Mucosa of descending colon (tissue), 3 donors: Measurements from ENCODE around the gene NUDT3. TPM values are rescaled to one million over a fixed set of nuclear protein-coding genes. Genes with fewer than 3 reads are reported as not detected.
"Not testable (repeated sequence)": the region's sequence is repeated elsewhere in the genome, so short reads cannot be mapped to it uniquely, and the experiment has no call there.

Source experiments
- ATAC-seq: fragments of 200-7000 bp; cut with Tn5 transposase; one replicate; pipeline ENCODE4 v1.9.1; 2020; ENCODE audit warnings: mild to moderate bottlenecking, moderate library complexity
- DNase-seq, 3 donors: peaks; one replicate each; pipeline ENCODE4 v3.0.0-alpha.2; 2020
- H3K36me3 ChIP-seq: fragments of 200-600 bp; one replicate; pipeline ENCODE4 v1.8.0; 2021; ENCODE audit warnings: low read depth, mild to moderate bottlenecking
- H3K4me1 ChIP-seq: fragments of 200-600 bp; one replicate; pipeline ENCODE4 v1.8.0; 2021; ENCODE audit warnings: low read depth, mild to moderate bottlenecking
- H3K4me3 ChIP-seq: fragments of 200-600 bp; one replicate; pipeline ENCODE4 v1.8.0; 2021; ENCODE audit warnings: mild to moderate bottlenecking
- H3K9me3 ChIP-seq: fragments of 200-600 bp; one replicate; pipeline ENCODE4 v1.8.0; 2021; ENCODE audit warnings: mild to moderate bottlenecking
- CTCF ChIP-seq: fragments of 200-600 bp; IDR thresholded peaks from one replicate; pipeline ENCODE4 v1.8.0; 2022; ENCODE audit warnings: antibody characterized with exemption, mild to moderate bottlenecking
- intact Hi-C, 2 donors: fragments of 100-400 bp; cut with DNase I in 1 of 2; cut with micrococcal nuclease in 1 of 2; formaldehyde crosslinking; loops; one replicate each; pipeline versions ENCODE4 v1.11.0 to v1.11.1; 2022; cut with DNase I, micrococcal nuclease
- total RNA-seq, 3 donors: library from RNA; stranded (reverse); fragmentation: NEBNext Ultra II Directional in 2 of 3; extraction: Animal tissue kit (Norgen Biotek cat#: 25700) in 2 of 3; gene quantifications; one replicate each; pipeline versions ENCODE4 v1.2.1 to v1.2.4, GENCODE V29; 2021 to 2023
- donor health status: DM: no; HTN: no; CAD: no; lungs with moderate emphysema.
- donor health status: DM: no; HTN: no; CAD: no.
- donor health status: DM: no; HTN: yes; CAD: no.

NUDT3 gene
- total RNA-seq, 3 donors from 2014 or later: 19.1 to 48.7 (median 26.7) TPM

- H3K4me3 ChIP-seq: no peak overlapping the region
- no peak for TF ChIP-seq CTCF
These were observed 34.5 kb downstream of the NUDT3 start for GRCh38 chr6:34357937-34358336.

GRCh38 chr6:34355889-34356288 is 36.6 kb downstream of the NUDT3 start:
- no peak for TF ChIP-seq CTCF
- no peaks in the 10 kb centered on the region for H3K4me1 ChIP-seq
- H3K4me3 ChIP-seq: no peak overlapping the region
- intact Hi-C loops: no loop called here
- H3K36me3 ChIP-seq: no peaks in the 10 kb centered on the region
- no peaks in the 10 kb centered on the region for H3K9me3 ChIP-seq
- no peak for ATAC-seq
- DNase-seq: no peak

More at GRCh38 chr6:34357937-34358336, 34.5 kb downstream of the NUDT3 start:
- Histone ChIP-seq H3K9me3 (no peaks in the 10 kb centered on the region), H3K4me1 (no peaks in the 10 kb centered on the region), H3K36me3 (no peaks in the 10 kb centered on the region)
- DNase-seq: no peak
- ATAC-seq: no peak
- intact Hi-C loops: no loop called here

- ATAC-seq, H3K9me3 ChIP-seq, H3K4me3 ChIP-seq, intact Hi-C loops, H3K4me1 ChIP-seq, DNase-seq, H3K36me3 ChIP-seq: not testable (repeated sequence)
These were observed 38.2 kb downstream of the NUDT3 start for GRCh38 chr6:34354230-34354629.

- ATAC-seq, H3K36me3 ChIP-seq, H3K4me1 ChIP-seq, DNase-seq, intact Hi-C loops, H3K9me3 ChIP-seq, H3K4me3 ChIP-seq: not testable (repeated sequence)
These were observed 38.9 kb downstream of the NUDT3 start for GRCh38 chr6:34353530-34353929.

GRCh38 chr6:34352305-34352937 is 40.0 kb downstream of the NUDT3 start:
- Histone ChIP-seq H3K9me3 (no peaks in the 10 kb centered on the region), H3K36me3 (no peaks in the 10 kb centered on the region), H3K4me3 (no peak overlapping the region), H3K4me1 (no peaks in the 10 kb centered on the region)
- intact Hi-C loops: no loop called here
- no peak for TF ChIP-seq CTCF
- ATAC-seq (no peak), DNase-seq (no peak)

GRCh38 chr6:34350934-34351217 is 41.6 kb downstream of the NUDT3 start:
- no peak for TF ChIP-seq CTCF
- intact Hi-C loops: no loop called here

More at GRCh38 chr6:34350934-34351217, 41.6 kb downstream of the NUDT3 start:
- Histone ChIP-seq H3K9me3 (no peaks in the 10 kb centered on the region), H3K36me3 (no peaks in the 10 kb centered on the region), H3K4me1 (peaks cover 4% of the 10 kb centered on the region), H3K4me3 (no peak overlapping the region)
- DNase-seq: no peak
- no peak for ATAC-seq
